Stimulated activated CD4-positive, alpha-beta T cell treated with anti-CD3 and anti-CD28 coated beads, Interleukin-15, amount 100 ng/mL, for 1 hour (primary cell): Measurements from ENCODE around the gene TYW1.
"Not testable (repeated sequence)": the region's sequence is repeated elsewhere in the genome, so short reads cannot be mapped to it uniquely, and the experiment has no call there.

Experiments used
- DNase-seq, 2 donors: peaks; one replicate each; pipeline ENCODE4 v3.0.0-alpha.2; 2020; ENCODE audit warnings: low read depth in 1 of 2, low spot score in 1 of 2

TYW1 gene

DNA sequence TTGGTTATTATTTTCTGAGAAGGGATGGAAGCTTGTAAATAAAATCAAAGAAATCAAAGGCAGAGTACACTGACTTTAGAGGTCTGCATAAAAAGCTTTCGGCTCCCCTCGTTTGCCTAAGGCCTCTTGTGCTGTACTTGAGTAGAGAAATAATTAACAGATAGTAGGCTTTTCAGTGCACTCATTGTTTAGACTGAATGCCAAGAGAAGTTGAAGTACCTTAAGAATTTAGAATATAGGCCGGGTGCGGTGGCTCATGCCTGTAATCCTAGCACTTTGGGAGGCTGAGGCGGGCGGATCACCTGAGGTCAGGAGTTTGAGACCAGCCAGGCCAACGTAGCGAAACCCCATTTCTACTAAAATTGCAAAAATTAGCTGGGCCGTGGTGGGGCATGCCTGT lies 232.4 kb downstream of the TYW1 start:
- DNase-seq = not testable (repeated sequence)

- not testable (repeated sequence) for DNase-seq
Observed at GRCh38 chr7:67230029-67230428, 233.4 kb downstream of the TYW1 start.

DNA sequence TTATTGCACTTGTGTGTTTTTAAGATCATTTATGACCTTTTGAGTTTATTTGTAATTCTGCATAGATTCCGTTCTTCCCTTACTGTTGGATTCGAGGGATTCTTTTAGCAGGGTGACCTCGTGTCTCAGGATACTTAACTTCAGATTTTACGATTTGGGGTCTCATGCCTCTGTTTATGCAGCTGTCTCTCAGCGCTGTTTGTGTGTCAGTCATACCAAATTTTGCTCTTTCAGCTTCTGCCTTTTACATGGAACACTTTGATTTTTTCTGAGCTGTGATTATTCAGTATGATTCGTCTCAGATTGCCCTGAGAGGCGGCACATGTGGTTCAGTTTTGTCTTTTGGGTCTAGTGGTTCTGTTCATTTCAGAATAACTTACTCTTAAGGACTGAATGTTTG lies 236.9 kb downstream of the TYW1 start:
- not testable (repeated sequence) for DNase-seq

DNA sequence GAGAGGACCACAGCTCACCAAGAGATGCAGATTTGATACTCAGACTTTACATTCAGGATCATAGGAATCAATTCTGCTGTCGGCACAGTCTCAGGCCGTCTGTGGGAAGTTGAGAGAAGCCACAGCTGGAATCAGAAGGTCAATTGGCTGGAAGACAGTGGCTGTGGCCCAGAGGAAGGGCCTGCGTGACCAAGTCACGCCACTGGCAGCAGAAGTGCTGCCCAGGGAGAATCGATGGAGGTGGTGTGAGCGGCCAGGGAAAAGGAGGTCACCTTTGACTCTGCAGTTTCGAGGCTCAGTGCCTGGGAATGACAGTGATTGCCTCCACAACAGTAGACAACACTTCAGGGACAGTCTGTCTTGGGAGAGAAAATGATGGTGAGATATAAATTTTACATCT lies 239.6 kb downstream of the TYW1 start:
- not testable (repeated sequence) for DNase-seq

DNA sequence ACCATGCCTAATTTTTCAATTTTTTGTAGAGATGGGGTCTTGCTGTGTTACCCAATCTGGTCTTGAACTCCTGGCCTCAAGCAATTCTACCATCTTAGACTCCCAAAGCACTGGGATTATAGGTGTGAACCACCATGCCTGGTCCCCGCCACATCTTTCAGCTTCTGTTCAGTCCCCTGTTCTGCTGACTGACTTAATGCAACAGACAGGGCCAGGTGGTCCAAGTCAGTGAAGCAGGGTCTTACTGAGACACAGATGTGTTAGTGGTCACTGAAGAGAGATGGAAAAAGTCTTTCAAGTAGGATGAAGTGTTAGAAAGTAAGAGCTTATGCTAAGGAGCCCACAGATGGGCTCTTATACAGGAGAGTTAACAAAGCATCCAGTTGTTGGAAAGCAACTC lies 246.2 kb downstream of the TYW1 start:
- DNase-seq = not testable (repeated sequence)

- not testable (repeated sequence) for DNase-seq
Observed at GRCh38 chr7:67248364-67248763, 251.7 kb downstream of the TYW1 start.

GRCh38 chr7:67251986-67252558 lies 255.4 kb downstream of the TYW1 start:
- DNase-seq = no peak

- not testable (repeated sequence) for DNase-seq
Observed at GRCh38 chr7:67255076-67255475, 258.4 kb downstream of the TYW1 start.

DNA sequence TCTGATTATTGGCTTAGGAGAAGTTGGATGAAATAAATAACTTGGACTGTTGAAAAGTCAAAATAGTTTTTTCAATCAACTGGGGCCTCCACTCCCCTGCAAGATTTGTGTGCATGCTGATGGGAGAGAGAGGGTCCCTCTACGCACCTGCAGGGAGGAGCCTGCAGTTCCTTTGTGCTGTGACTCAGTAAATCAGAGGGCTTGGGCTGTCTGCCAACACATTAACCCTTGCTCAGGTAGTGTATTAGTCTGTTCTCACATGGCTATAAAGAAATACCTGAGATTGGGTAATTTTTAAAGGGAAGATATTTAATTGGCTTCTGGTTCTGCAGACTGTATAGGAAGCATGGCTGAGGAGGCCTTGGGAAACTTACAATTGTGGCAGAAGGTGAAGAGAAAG lies 261.1 kb downstream of the TYW1 start:
- DNase-seq = not testable (repeated sequence)

- DNase-seq = not testable (repeated sequence)
Observed at GRCh38 chr7:67259363-67259762, 262.7 kb downstream of the TYW1 start.

DNA sequence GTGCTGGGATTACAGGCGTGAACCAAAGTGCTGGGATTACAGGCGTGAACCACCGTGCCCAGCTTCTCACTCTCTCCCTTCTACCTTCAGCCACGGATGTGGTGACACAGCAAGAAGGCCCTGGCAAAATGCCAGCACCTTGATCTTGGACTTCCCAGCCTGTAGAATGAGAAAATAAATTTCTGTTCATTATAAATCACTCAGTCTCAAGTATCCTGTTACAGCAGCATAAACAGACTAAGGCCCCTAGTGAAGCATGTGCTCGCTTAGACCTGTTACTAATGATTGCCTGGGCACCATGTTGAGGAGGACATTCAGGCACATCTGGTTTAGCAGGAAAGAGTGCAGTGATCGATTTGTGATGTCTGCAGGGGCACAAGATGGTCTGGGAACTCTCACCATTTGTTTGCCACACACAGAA lies 263.5 kb downstream of the TYW1 start:
- not testable (repeated sequence) for DNase-seq

DNA sequence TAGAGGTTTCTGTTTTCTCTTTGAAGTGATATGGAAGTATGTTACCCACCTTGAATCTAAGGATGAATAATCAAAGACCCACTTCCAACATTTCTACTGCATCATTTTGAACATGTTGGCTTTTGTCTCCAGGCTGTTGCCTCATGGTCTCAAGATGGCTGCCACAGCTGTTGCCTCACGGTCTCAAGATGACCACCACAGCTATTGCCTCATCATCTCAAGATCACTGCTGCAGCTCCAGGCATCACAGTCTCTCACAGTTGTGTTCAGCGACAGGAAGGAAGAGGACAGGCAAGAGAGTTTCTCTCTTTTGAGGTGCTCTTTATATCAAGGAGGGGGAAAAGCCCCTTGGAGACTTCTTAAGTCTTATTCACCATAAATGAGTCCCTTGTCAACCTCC lies 267.4 kb downstream of the TYW1 start:
- DNase-seq = not testable (repeated sequence)

DNA sequence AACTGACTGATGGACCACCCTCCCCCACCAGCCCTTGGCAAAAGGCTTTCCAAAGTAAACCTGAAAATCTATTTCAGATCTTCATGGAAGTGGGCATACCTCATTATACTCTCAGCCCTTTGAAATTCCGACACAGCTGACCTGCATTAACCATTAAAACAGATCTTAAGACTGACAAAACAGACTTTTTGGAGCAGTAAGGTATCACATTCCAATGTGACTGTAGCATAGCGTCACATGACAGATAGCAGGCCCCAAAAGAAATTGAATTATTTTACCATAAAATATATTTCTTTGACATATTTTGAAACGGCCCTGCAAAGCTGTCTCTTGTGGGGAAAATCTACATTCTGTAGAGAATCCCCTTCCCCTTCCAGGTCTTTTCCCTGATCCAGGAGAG lies 269.4 kb downstream of the TYW1 start:
- not testable (repeated sequence) for DNase-seq

- DNase-seq = no peak
Observed at GRCh38 chr7:67267914-67268313, 271.3 kb downstream of the TYW1 start.

GRCh38 chr7:67269916-67270315 lies 273.3 kb downstream of the TYW1 start:
- not testable (repeated sequence) for DNase-seq
